ENCODE data around the gene SLC6A9. TPM values are rescaled to one million over a fixed set of nuclear protein-coding genes. Genes with fewer than 3 reads are reported as not detected.

SLC6A9 gene
- total RNA-seq, 1 donor from 2014 or later: 19.2 TPM

DNA sequence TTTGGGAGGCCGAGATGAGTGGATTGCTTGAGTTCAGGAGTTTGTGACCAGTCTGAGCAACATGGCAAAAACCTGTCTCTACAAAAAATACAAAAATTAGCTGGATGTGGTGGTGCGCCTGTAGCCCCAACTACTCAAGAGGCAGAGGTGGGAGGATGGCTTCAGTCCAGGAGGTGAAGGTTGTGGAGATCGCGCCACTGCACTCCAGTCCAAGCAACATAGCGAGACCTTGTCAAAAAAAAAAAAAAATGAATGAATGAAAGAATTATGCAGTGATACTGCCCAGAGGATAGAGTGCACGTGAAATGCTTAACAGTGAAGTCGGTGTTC is 61.9 kb downstream of the SLC6A9 start:
- intact Hi-C loops (cut with DNase I): no loop called here
- no peak overlapping the region for H3K27ac ChIP-seq
- no peaks in the 10 kb centered on the region for H3K27me3 ChIP-seq
- peak overlapping the region; percentile 93 for H3K4me3 ChIP-seq
- H3K9me3 ChIP-seq: no peaks in the 10 kb centered on the region
- peaks cover 12% of the 10 kb centered on the region for H3K4me1 ChIP-seq
- TF ChIP-seq, protein P1, sequence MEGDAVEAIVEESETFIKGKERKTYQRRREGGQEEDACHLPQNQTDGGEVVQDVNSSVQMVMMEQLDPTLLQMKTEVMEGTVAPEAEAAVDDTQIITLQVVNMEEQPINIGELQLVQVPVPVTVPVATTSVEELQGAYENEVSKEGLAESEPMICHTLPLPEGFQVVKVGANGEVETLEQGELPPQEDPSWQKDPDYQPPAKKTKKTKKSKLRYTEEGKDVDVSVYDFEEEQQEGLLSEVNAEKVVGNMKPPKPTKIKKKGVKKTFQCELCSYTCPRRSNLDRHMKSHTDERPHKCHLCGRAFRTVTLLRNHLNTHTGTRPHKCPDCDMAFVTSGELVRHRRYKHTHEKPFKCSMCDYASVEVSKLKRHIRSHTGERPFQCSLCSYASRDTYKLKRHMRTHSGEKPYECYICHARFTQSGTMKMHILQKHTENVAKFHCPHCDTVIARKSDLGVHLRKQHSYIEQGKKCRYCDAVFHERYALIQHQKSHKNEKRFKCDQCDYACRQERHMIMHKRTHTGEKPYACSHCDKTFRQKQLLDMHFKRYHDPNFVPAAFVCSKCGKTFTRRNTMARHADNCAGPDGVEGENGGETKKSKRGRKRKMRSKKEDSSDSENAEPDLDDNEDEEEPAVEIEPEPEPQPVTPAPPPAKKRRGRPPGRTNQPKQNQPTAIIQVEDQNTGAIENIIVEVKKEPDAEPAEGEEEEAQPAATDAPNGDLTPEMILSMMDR (IDR thresholded peaks at IDR 0.05): no peak
- no peak for ATAC-seq
- no peak for DNase-seq
- peaks cover 13% of the 10 kb centered on the region for H3K36me3 ChIP-seq

DNA sequence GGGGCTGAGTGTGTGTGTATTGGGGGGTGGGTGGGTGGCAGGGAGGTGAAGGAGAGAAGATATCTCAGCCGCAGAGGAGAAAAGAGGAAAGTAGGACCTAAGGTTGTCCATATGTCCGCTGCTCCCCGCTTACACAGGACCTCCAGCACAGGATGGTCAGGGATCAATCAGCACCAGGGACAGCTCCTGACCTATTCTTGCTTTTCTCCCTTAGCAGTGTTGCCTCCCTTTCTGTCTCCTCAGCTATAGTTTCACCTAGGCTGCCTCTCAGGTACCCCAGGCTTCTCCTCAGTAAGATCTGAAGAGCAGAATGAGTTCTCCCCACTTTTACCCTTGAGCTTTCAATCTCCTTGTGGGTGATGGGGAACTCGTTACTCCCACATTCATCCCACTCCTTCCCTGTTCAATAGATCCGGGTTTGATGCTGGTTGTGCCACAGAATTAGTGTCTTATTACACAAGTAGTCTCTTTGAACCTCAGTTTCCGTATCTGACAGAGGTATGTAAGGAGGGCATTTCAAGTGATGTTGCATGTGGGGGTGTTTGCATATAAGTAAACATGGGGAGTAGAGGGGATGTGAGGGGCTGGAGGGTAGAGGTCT is 62.8 kb downstream of the SLC6A9 start:
- H3K27ac ChIP-seq: no peak overlapping the region
- no peak for ATAC-seq
- TF ChIP-seq, protein P1 (IDR thresholded peaks at IDR 0.05): no peak
- H3K4me3 ChIP-seq: no peak overlapping the region
- peaks cover 12% of the 10 kb centered on the region for H3K4me1 ChIP-seq
- intact Hi-C loops (cut with DNase I): no loop called here
- DNase-seq: no peak
- peaks cover 13% of the 10 kb centered on the region for H3K36me3 ChIP-seq
- H3K9me3 ChIP-seq: no peaks in the 10 kb centered on the region
- no peaks in the 10 kb centered on the region for H3K27me3 ChIP-seq

DNA sequence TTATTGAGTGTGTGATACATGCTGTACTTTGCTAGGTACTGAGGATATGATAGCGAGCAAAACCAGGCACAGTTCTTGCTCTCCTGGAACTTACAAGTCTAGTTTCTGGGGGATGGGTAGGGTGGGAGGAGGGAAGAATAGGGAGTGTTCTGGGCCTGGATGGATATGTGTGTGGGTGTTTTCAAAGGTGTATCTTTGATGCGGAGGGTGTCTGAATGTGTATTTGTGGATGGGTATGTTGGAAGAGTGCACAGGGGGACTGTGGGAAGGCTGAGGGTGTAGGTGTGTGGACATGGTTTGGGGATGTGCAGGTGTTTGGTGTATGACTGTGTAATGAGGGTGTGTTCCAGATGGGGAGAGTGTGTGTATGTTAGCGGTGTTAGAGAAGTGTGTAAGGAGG is 65.9 kb downstream of the SLC6A9 start:
- intact Hi-C loops (cut with DNase I): no loop called here
- peaks cover 3% of the 10 kb centered on the region for H3K4me1 ChIP-seq
- no peaks in the 10 kb centered on the region for H3K27me3 ChIP-seq
- H3K4me3 ChIP-seq: no peak overlapping the region
- TF ChIP-seq, protein P1 (IDR thresholded peaks at IDR 0.05): no peak
- no peak for DNase-seq
- H3K9me3 ChIP-seq: no peaks in the 10 kb centered on the region
- peaks cover 16% of the 10 kb centered on the region for H3K36me3 ChIP-seq
- no peak overlapping the region for H3K27ac ChIP-seq
- ATAC-seq: no peak

DNA sequence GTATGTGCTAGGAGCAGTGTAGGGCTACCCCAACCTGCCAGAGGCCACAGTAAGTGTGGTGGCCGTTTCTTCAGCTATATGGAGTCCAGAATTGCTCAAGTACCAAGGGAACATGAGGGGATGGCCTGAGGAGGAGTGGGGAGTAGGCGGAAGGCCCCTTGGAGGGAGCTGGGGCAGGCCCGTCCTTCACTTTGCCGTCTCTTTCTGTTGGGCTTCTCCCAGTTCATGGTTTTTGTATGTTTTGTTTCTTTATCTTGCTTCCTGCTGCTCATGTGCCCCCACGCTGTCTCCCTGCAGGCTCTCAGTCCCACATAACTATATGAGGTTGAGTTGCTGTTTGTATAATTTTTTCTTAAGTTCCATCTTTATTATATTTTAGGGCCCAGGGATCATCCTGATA is 67.4 kb downstream of the SLC6A9 start:
- intact Hi-C loops (cut with DNase I): no loop called here
- ATAC-seq (no peak), DNase-seq (no peak)
- H3K4me3 ChIP-seq: no peak overlapping the region
- H3K27ac ChIP-seq: no peak overlapping the region
- H3K9me3 ChIP-seq: no peaks in the 10 kb centered on the region
- TF ChIP-seq, protein P1 (IDR thresholded peaks at IDR 0.05): no peak
- no peaks in the 10 kb centered on the region for H3K4me1 ChIP-seq
- H3K27me3 ChIP-seq: no peaks in the 10 kb centered on the region
- H3K36me3 ChIP-seq: peaks cover 30% of the 10 kb centered on the region

DNA sequence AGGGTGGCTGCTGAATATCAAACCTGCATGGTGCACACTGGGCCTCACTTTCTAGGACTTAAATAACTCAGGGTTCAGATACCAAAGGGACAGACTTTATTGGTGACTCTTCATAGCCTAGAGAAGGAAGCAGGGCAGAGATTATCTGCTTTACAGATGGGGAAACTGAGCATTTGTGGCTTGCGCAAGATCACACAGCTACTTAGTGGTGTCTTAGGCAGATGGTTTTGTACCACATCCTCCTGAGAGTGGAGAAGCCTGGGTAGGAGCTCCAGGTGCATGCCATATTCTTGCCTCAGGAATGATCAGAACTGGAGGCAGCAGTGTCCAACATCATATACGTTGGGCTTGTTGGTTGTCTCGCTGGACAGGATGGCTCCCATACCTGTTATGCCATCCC is 68.3 kb downstream of the SLC6A9 start:
- ATAC-seq (no peak), DNase-seq (no peak)
- H3K9me3 ChIP-seq: no peaks in the 10 kb centered on the region
- no peak overlapping the region for H3K4me3 ChIP-seq
- no peaks in the 10 kb centered on the region for H3K27me3 ChIP-seq
- H3K27ac ChIP-seq: no peak overlapping the region
- intact Hi-C loops (cut with DNase I): no loop called here
- H3K36me3 ChIP-seq: peaks cover 39% of the 10 kb centered on the region
- TF ChIP-seq, protein P1 (IDR thresholded peaks at IDR 0.05): no peak
- no peaks in the 10 kb centered on the region for H3K4me1 ChIP-seq

DNA sequence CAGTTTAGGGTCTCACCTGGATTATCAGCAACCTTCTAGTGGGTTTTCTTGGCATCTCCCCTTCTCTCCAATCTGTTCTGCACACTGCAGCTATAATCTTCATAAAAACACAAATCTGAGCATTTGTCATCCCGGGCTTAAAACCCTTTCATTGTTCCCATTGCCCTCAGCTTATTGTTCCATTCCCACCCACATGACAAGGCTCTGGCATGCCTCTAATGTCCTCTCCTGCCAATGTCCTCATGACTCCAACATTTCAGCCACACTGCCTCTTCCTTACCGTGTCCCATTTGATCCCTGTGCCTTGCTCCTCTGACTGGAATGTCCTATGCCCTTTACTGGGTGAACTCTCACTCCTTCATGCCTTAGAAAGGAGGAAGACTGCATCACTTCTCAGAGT is 68.9 kb downstream of the SLC6A9 start:
- Histone ChIP-seq H3K4me3 (no peak overlapping the region), H3K4me1 (no peaks in the 10 kb centered on the region), H3K36me3 (peaks cover 46% of the 10 kb centered on the region), H3K27ac (no peak overlapping the region), H3K27me3 (no peaks in the 10 kb centered on the region), H3K9me3 (no peaks in the 10 kb centered on the region)
- TF ChIP-seq, protein P1 (IDR thresholded peaks at IDR 0.05): no peak
- no peak for DNase-seq
- no peak for ATAC-seq
- intact Hi-C loops (cut with DNase I): no loop called here

Data from upper lobe of right lung (tissue), 1 donor.